Measurements from ENCODE around the gene CDC42EP4.
"Not testable (repeated sequence)": the region's sequence is repeated elsewhere in the genome, so short reads cannot be mapped to it uniquely, and the experiment has no call there.

The CDC42EP4 gene

GRCh38 chr17:73316919-73317505 lies 5.2 kb upstream of the CDC42EP4 start:
- no peak overlapping the region for H3K4me2 ChIP-seq (ENCODE audit: low read length)
- no peak overlapping the region for H3K27ac ChIP-seq
- H3K79me2 ChIP-seq, result no peaks in the 10 kb centered on the region
- H3K36me3 ChIP-seq (ENCODE audit: control insufficient read depth, insufficient read depth, low read length), result no peaks in the 10 kb centered on the region
- H3K4me1 ChIP-seq, result peaks cover 6% of the 10 kb centered on the region
- TF ChIP-seq, protein P1, sequence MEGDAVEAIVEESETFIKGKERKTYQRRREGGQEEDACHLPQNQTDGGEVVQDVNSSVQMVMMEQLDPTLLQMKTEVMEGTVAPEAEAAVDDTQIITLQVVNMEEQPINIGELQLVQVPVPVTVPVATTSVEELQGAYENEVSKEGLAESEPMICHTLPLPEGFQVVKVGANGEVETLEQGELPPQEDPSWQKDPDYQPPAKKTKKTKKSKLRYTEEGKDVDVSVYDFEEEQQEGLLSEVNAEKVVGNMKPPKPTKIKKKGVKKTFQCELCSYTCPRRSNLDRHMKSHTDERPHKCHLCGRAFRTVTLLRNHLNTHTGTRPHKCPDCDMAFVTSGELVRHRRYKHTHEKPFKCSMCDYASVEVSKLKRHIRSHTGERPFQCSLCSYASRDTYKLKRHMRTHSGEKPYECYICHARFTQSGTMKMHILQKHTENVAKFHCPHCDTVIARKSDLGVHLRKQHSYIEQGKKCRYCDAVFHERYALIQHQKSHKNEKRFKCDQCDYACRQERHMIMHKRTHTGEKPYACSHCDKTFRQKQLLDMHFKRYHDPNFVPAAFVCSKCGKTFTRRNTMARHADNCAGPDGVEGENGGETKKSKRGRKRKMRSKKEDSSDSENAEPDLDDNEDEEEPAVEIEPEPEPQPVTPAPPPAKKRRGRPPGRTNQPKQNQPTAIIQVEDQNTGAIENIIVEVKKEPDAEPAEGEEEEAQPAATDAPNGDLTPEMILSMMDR (IDR thresholded peaks at IDR 0.05), result no peak
- H2AFZ ChIP-seq, result no peak overlapping the region
- no peaks in the 10 kb centered on the region for H3K9me3 ChIP-seq (ENCODE audit: control insufficient read depth, low read length)
- H3K4me3 ChIP-seq (ENCODE audit: low read depth, low read length), result no peak overlapping the region
- H3K9ac ChIP-seq, result no peak overlapping the region
- no peaks in the 10 kb centered on the region for H3K27me3 ChIP-seq (ENCODE audit: control insufficient read depth, insufficient read depth, low read length)

- Histone ChIP-seq H2AFZ (no peak overlapping the region), H3K36me3 (ENCODE audit: control insufficient read depth, insufficient read depth, low read length) (no peaks in the 10 kb centered on the region), H3K4me1 (peaks cover 6% of the 10 kb centered on the region), H3K4me3 (ENCODE audit: low read depth, low read length) (no peak overlapping the region), H3K27ac (no peak overlapping the region), H3K9me3 (ENCODE audit: control insufficient read depth, low read length) (no peaks in the 10 kb centered on the region), H3K27me3 (ENCODE audit: control insufficient read depth, insufficient read depth, low read length) (no peaks in the 10 kb centered on the region), H3K9ac (no peak overlapping the region), H3K4me2 (ENCODE audit: low read length) (no peak overlapping the region), H3K79me2 (no peaks in the 10 kb centered on the region)
- TF ChIP-seq, protein P1 (IDR thresholded peaks at IDR 0.05), result no peak
Measured at GRCh38 chr17:73315471-73315870, 3.7 kb upstream of the CDC42EP4 start.

GRCh38 chr17:73313526-73314127 lies 1.8 kb upstream of the CDC42EP4 start:
- H3K4me2 ChIP-seq (ENCODE audit: low read length), result no peak overlapping the region
- no peaks in the 10 kb centered on the region for H3K9me3 ChIP-seq (ENCODE audit: control insufficient read depth, low read length)
- no peaks in the 10 kb centered on the region for H3K36me3 ChIP-seq (ENCODE audit: control insufficient read depth, insufficient read depth, low read length)
- no peaks in the 10 kb centered on the region for H3K27me3 ChIP-seq (ENCODE audit: control insufficient read depth, insufficient read depth, low read length)
- TF ChIP-seq, protein P1 (IDR thresholded peaks at IDR 0.05), result no peak
- H3K79me2 ChIP-seq, result peaks cover 12% of the 10 kb centered on the region
- no peak overlapping the region for H3K4me3 ChIP-seq (ENCODE audit: low read depth, low read length)
- H3K27ac ChIP-seq, result no peak overlapping the region
- H2AFZ ChIP-seq, result no peak overlapping the region
- H3K4me1 ChIP-seq, result peaks cover 13% of the 10 kb centered on the region
- no peak overlapping the region for H3K9ac ChIP-seq

- not testable (repeated sequence) for H3K4me2 ChIP-seq (ENCODE audit: low read length); H3K27ac ChIP-seq; H3K9ac ChIP-seq; H3K36me3 ChIP-seq (ENCODE audit: control insufficient read depth, insufficient read depth, low read length); H3K4me3 ChIP-seq (ENCODE audit: low read depth, low read length); H3K27me3 ChIP-seq (ENCODE audit: control insufficient read depth, insufficient read depth, low read length); H3K9me3 ChIP-seq (ENCODE audit: control insufficient read depth, low read length)
- H3K4me1 ChIP-seq, result peaks cover 17% of the 10 kb centered on the region
- H2AFZ ChIP-seq, result peak overlapping the region; percentile 100
- peaks cover 12% of the 10 kb centered on the region for H3K79me2 ChIP-seq
Measured at GRCh38 chr17:73312887-73313286, 1.1 kb upstream of the CDC42EP4 start.

DNA sequence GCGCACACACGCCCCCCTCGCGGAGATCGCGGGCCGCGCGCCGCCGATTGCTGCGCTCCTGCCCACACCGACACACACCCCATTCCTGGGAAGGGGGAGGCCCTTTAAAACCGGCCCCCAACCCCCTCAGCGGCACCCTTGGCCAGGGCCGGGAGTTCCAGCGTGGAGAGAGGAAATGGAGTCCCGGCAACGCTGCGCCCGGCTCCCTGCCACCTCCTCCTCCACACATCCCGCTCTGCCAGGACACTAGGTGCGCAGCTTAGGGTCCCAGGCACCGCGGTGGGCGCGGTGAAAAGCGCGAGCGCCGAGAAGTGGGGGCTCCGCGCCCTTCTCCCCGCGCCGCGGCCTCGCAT lies 397 bp downstream of the CDC42EP4 start:
- Histone ChIP-seq H3K9me3 (ENCODE audit: control insufficient read depth, low read length) (no peaks in the 10 kb centered on the region), H3K79me2 (peaks cover 16% of the 10 kb centered on the region), H3K4me1 (peaks cover 30% of the 10 kb centered on the region), H3K27ac (peak overlapping the region; percentile 99), H3K9ac (peak overlapping the region; percentile 98), H3K4me3 (ENCODE audit: low read depth, low read length) (peak overlapping the region; percentile 97), H3K27me3 (ENCODE audit: control insufficient read depth, insufficient read depth, low read length) (no peaks in the 10 kb centered on the region), H3K4me2 (ENCODE audit: low read length) (peak overlapping the region; percentile 86), H3K36me3 (ENCODE audit: control insufficient read depth, insufficient read depth, low read length) (no peaks in the 10 kb centered on the region), H2AFZ (peak overlapping the region; percentile 100)
- TF ChIP-seq, protein P1 (IDR thresholded peaks at IDR 0.05), result no peak
